ENCODE data around the gene TMPO. TPM values are rescaled to one million over a fixed set of nuclear protein-coding genes. Genes with fewer than 3 reads are reported as not detected.

Gene TMPO
- total RNA-seq (2021) (171 to 177 TPM (median 176 TPM) in 3 replicates), Bru-seq, nascent RNA (percentile 97 among the genes with signal in this experiment)
- long read RNA-seq, experiment 1, full-length matches to known transcripts: 425 of 500 reads
- long read RNA-seq, experiment 1, partial matches to known transcripts: 35 of 500 reads
- long read RNA-seq, experiment 1, other reads (novel, unspliced or antisense): 40 of 500 reads
- long read RNA-seq, experiment 2, full-length matches to known transcripts: 58 of 233 reads
- long read RNA-seq, experiment 2, partial matches to known transcripts: 35 of 233 reads
- long read RNA-seq, experiment 2, other reads (novel, unspliced or antisense): 140 of 233 reads
- long read RNA-seq, experiment 3, full-length matches to known transcripts: 5 of 15 reads
- long read RNA-seq, experiment 3, partial matches to known transcripts: 3 of 15 reads
- long read RNA-seq, experiment 3, other reads (novel, unspliced or antisense): 7 of 15 reads

- CTCF ChIA-PET: interaction anchor here (1.1 to 3.2 kb wide), 5 partner anchors 24 to 96 kb away, joined by 3 to 16 read pairs (median 3); no protein-coding TSS in a partner anchor
- POLR2A ChIA-PET: interaction anchor here (0.6 to 2.7 kb wide), 7 partner anchors 10 to 78 kb away, joined by 3 to 23 read pairs (median 4); partner anchors contain the start of gene SLC25A3
- Mint-ChIP-seq H3K36me3 (peaks cover 18% of the 10 kb centered on the region), H3K4me1 (peaks cover 49% of the 10 kb centered on the region), H3K9me3 (no peaks in the 10 kb centered on the region), H3K27me3 (ENCODE audit: low read depth) (no peaks in the 10 kb centered on the region), H3K27ac (peak within 1 kb of the TSS; percentile 99), H3K4me3 (peak within 1 kb of the TSS; percentile 94)
- DNase-seq (ENCODE audit: low spot score) (peak; percentile 89), ATAC-seq (peak; percentile 79)
- TF ChIP-seq ATF1 (CRISPR knock-in tag; IDR thresholded peaks at IDR 0.05): no peak
- TF ChIP-seq NR3C1 (CRISPR knock-in tag; conservative IDR thresholded peaks at IDR 0.05; ENCODE audit: low read depth): no peak
- TF ChIP-seq SP1 (CRISPR knock-in tag; conservative IDR thresholded peaks at IDR 0.05): 0 out of 2 replicates have a peak, but pooled peaks have one; percentile 11
- peak; percentile 59; the same call in 1 of the 2 replicates for TF ChIP-seq FOXP4 (CRISPR knock-in tag; IDR thresholded peaks at IDR 0.05)
- TF ChIP-seq JUN (CRISPR knock-in tag; IDR thresholded peaks at IDR 0.05): peak; percentile 59
- TF ChIP-seq ZBTB21 (CRISPR knock-in tag; IDR thresholded peaks at IDR 0.05; ENCODE audit: borderline replicate concordance): no peak
- TF ChIP-seq AFF4 (CRISPR knock-in tag; IDR thresholded peaks at IDR 0.05; ENCODE audit: borderline replicate concordance): 0 out of 2 replicates have a peak, but pooled peaks have one; percentile 30
- 0 out of 2 replicates have a peak, but pooled peaks have one; percentile 52 for TF ChIP-seq ATF2 (CRISPR knock-in tag; IDR thresholded peaks at IDR 0.05; ENCODE audit: borderline replicate concordance, low read depth)
- TF ChIP-seq ESRRA (CRISPR knock-in tag; IDR thresholded peaks at IDR 0.05; ENCODE audit: borderline replicate concordance): no peak
- 0 out of 2 replicates have a peak, but pooled peaks have one; percentile 20 for TF ChIP-seq MYBL2 (CRISPR knock-in tag; IDR thresholded peaks at IDR 0.05)
- 0 out of 2 replicates have a peak, but pooled peaks have one; percentile 1 for TF ChIP-seq PRDM15 (CRISPR knock-in tag; IDR thresholded peaks at IDR 0.05)
- no peak for TF ChIP-seq STAT6 (CRISPR knock-in tag; conservative IDR thresholded peaks at IDR 0.05; ENCODE audit: low read depth)
- TF ChIP-seq ATF3 (CRISPR knock-in tag; conservative IDR thresholded peaks at IDR 0.05): 0 out of 2 replicates have a peak, but pooled peaks have one; percentile 19
- no peak for TF ChIP-seq SOX15 (CRISPR knock-in tag; IDR thresholded peaks at IDR 0.05)
- no peak for TF ChIP-seq ELF4 (CRISPR knock-in tag; IDR thresholded peaks at IDR 0.05; ENCODE audit: low read depth)
- no peak for TF ChIP-seq CDX4 (CRISPR knock-in tag; IDR thresholded peaks at IDR 0.05; ENCODE audit: borderline replicate concordance)
These were observed at the start of gene TMPO for GRCh38 chr12:98515287-98516110. TSS of gene TMPO (plus strand) at chr12:98515590. CDS start at chr12:98515868, 278 bp downstream.

Data from WTC11 (cell line).